Right lobe of liver (tissue), 6 donors: Measurements from ENCODE around the gene SPOP. TPM values are rescaled to one million over a fixed set of nuclear protein-coding genes. Genes with fewer than 3 reads are reported as not detected.

Experiments used
- ATAC-seq, 4 donors: fragments of 200-7000 bp; cut with Tn5 transposase; one replicate each; pipeline ENCODE4 v1.9.1; 2020; ENCODE audit warnings: mild to moderate bottlenecking in 4 of 4, moderate library complexity in 4 of 4
- DNase-seq, 3 donors: peaks; one replicate each; pipeline ENCODE4 v3.0.0-alpha.2; 2020
- H3K27ac ChIP-seq, 3 donors: fragments of 200-600 bp; one replicate each; pipeline ENCODE4 v1.8.0; 2022
- H3K27me3 ChIP-seq, 2 donors: fragments of 200-600 bp; one replicate each; pipeline ENCODE4 v1.8.0; 2022
- H3K36me3 ChIP-seq, 4 donors: fragments of 200-600 bp; sonication (generic) in 1 of 4; one replicate each; pipeline versions ENCODE4 v1.5.1 to v1.8.0; 2017 to 2022; ENCODE audit warnings: control low read depth in 1 of 4
- H3K4me1 ChIP-seq, 4 donors: fragments of 200-600 bp; sonication (generic) in 1 of 4; one replicate each; pipeline versions ENCODE4 v1.5.1 to v1.8.0; 2017 to 2022; ENCODE audit warnings: control low read depth in 1 of 4
- H3K4me3 ChIP-seq, 3 donors: fragments of 200-600 bp; one replicate each; pipeline ENCODE4 v1.8.0; 2022
- H3K9me3 ChIP-seq, 4 donors: fragments of 200-600 bp; sonication (generic) in 1 of 4; one replicate each; pipeline versions ENCODE4 v1.5.1 to v1.8.0; 2017 to 2022; ENCODE audit warnings: control low read depth in 1 of 4
- POLR2A ChIP-seq: fragments of 450-650 bp; IDR thresholded peaks from one replicate; pipeline ENCODE4 v1.6.1; 2017; ENCODE audit warnings: antibody characterized with exemption, mild to moderate bottlenecking
- WGBS: methylation state at CpG from one replicate; pipeline ENCODE4 v1.1.6; 2018; ENCODE audit warnings: low coverage, low lambda C conversion rate; ENCODE audit not compliant: insufficient coverage; ENCODE audit errors: missing lambda C conversion rate; 5-methylcytosine and 5-hydroxymethylcytosine counted together
- intact Hi-C, 2 donors: fragments of 100-400 bp; cut with DNase I; formaldehyde crosslinking; loops; one replicate each; pipeline versions ENCODE4 v1.11.2 to v1.14.1; 2022
- total RNA-seq, 6 experiments: library from RNA; depleted of rRNA in 2 of 6; stranded (reverse); fragments of >200 nt in 2 of 6; fragmentation: NEBNext Ultra II Directional in 3 of 6; extraction: Animal tissue kit (Norgen Biotek cat#: 25700) in 3 of 6; gene quantifications; one replicate each; pipeline versions ENCODE4 v1.1.0 to v1.2.4, GENCODE V29; 2016 to 2023
- TF ChIP-seq, protein P1 (sequence below), 4 donors: fragments of 200-600 bp in 3 of 4; fragments of 450-650 bp in 1 of 4; IDR thresholded peaks; one replicate each; pipeline versions ENCODE4 v1.5.1 to v1.8.0; 2016 to 2022; ENCODE audit warnings: antibody characterized with exemption in 4 of 4, mild to moderate bottlenecking in 2 of 4
- donor health status: DM: no; HTN: yes; CAD: no.
- donor health status: DM: no; HTN: no; CAD: no.
- donor health status: DM: no; HTN: no; CAD: no.
- donor health status: DM: no; HTN: yes; CAD: no.
- donor health status: DM: no; HTN: yes; CAD: no.

SPOP gene
- total RNA-seq, 6 experiments from 2014 or later: 26.9 to 41.0 (median 34.1) TPM

DNA sequence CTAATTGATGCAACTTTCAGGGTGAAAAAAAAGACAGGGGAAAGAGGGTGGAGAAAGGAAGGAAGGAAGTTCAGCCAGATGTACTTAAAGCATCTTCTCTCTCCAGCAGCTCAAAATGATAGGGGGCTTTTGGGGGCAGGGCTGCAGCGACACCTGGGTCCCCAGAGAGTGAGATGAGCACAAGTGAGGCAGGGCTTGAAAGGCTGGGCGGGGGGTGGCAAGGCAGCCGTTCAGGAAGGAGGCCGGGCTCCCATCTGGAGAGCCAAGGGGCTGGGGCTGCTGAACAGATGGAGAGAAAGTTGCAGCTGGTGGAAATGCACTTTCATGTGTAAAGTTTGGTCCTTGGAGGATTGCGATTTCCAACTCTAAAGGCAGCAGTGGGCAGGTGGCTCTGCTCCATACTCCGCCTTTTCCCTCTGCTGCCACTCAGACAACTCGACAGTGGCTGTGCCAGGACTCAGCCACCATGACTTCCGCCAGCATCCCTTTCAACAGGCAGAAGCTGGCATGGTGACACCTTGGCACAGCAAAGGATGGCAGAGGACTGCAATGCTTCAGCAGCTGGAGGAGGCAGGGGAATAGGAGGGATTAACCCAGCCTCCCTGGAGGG is 22.2 kb upstream of the SPOP start:
- WGBS: 58% methylated on average over 5 of the region's 8 CpGs
- H3K4me3 ChIP-seq: no peak overlapping the region
- DNase-seq (no peak), ATAC-seq (no peak)
- intact Hi-C loops: loop anchor here (2.0 to 5.0 kb wide), 2 partner anchors 128 to 129 kb away; no protein-coding TSS in a partner anchor
- TF ChIP-seq, protein P1, sequence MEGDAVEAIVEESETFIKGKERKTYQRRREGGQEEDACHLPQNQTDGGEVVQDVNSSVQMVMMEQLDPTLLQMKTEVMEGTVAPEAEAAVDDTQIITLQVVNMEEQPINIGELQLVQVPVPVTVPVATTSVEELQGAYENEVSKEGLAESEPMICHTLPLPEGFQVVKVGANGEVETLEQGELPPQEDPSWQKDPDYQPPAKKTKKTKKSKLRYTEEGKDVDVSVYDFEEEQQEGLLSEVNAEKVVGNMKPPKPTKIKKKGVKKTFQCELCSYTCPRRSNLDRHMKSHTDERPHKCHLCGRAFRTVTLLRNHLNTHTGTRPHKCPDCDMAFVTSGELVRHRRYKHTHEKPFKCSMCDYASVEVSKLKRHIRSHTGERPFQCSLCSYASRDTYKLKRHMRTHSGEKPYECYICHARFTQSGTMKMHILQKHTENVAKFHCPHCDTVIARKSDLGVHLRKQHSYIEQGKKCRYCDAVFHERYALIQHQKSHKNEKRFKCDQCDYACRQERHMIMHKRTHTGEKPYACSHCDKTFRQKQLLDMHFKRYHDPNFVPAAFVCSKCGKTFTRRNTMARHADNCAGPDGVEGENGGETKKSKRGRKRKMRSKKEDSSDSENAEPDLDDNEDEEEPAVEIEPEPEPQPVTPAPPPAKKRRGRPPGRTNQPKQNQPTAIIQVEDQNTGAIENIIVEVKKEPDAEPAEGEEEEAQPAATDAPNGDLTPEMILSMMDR (IDR thresholded peaks at IDR 0.05): no peak
- TF ChIP-seq POLR2A: no peak
- H3K4me1 ChIP-seq: peaks cover 0 to 11% (median 3%) of the 10 kb centered on the region in 4 donors
- peaks cover 13 to 53% (median 36%) of the 10 kb centered on the region in 4 donors for H3K36me3 ChIP-seq
- no peak overlapping the region for H3K27ac ChIP-seq
- no peaks in the 10 kb centered on the region for H3K27me3 ChIP-seq
- H3K9me3 ChIP-seq: no peaks in the 10 kb centered on the region

DNA sequence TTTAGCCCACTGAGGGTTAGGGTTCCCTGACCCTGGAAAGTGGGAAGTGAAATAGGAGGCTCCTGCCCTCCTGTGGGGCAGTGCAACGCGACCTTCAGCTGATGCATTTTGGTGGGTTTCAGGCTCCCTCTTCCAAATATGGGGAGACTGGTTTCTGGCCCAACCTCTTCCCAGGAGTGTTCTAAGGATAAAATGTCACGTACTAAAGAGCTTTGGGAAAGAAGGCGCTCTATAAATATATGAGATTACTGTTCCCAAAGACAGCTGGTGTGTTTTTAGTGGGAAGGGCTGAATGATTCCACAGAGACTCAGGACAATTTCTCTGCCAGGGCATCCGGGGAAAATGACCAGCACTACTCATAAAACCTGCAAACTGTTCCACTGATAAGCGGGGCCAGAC is 20.1 kb upstream of the SPOP start:
- WGBS: 56% methylated on average over 4 of the region's 6 CpGs
- H3K4me1 ChIP-seq: no peaks in the 10 kb centered on the region
- H3K4me3 ChIP-seq: no peak overlapping the region
- peaks cover 8 to 33% (median 27%) of the 10 kb centered on the region in 4 donors for H3K36me3 ChIP-seq
- DNase-seq (no peak), ATAC-seq (no peak)
- no peaks in the 10 kb centered on the region for H3K27me3 ChIP-seq
- H3K27ac ChIP-seq: no peak overlapping the region
- H3K9me3 ChIP-seq: no peaks in the 10 kb centered on the region
- TF ChIP-seq, protein P1 (IDR thresholded peaks at IDR 0.05): no peak
- TF ChIP-seq POLR2A: no peak
- intact Hi-C loops: loop anchor here (2.0 to 5.0 kb wide), 2 partner anchors 126 to 127 kb away; no protein-coding TSS in a partner anchor

DNA sequence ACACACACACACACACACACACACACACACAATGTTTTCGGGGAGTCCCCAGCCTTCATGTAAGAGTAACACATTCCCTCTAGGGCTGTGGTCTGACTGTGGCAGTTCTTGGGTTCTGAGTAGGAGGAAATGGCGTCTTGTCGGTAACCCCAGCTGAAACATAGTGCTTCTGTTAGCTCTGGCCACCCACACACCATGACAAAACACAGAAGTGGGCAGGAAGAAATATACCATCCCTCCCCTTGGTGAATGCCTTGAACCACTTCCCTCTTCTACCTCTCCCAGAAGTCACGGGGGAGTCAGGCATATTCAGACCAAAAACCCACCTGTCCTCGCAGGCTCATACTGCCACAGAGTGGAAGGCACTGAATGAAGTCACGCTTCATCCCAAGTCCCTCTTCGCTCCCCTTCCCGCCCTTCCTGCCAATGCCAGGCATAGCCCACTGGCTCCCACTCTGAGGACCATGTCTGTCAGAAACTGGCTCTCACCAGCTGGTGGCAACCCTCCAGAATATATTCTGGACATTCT is 18.4 kb upstream of the SPOP start:
- intact Hi-C loops: loop anchor here in 1 of 2 donors (5.0 kb wide), 1 partner anchor 124 kb away; no protein-coding TSS in a partner anchor
- ATAC-seq (peak in 3 of 4 donors; percentile 9 to 39 (median 23)), DNase-seq (no peak)
- TF ChIP-seq, protein P1 (IDR thresholded peaks at IDR 0.05): no peak
- TF ChIP-seq POLR2A: no peak
- H3K9me3 ChIP-seq: no peaks in the 10 kb centered on the region
- 42% methylated on average over 6 of the region's 8 CpGs for WGBS
- peaks cover 0 to 3% of the 10 kb centered on the region in 2 donors for H3K27me3 ChIP-seq
- no peaks in the 10 kb centered on the region for H3K4me1 ChIP-seq
- no peak overlapping the region for H3K27ac ChIP-seq
- no peak overlapping the region for H3K4me3 ChIP-seq
- H3K36me3 ChIP-seq: peaks cover 0 to 16% (median 12%) of the 10 kb centered on the region in 4 donors

DNA sequence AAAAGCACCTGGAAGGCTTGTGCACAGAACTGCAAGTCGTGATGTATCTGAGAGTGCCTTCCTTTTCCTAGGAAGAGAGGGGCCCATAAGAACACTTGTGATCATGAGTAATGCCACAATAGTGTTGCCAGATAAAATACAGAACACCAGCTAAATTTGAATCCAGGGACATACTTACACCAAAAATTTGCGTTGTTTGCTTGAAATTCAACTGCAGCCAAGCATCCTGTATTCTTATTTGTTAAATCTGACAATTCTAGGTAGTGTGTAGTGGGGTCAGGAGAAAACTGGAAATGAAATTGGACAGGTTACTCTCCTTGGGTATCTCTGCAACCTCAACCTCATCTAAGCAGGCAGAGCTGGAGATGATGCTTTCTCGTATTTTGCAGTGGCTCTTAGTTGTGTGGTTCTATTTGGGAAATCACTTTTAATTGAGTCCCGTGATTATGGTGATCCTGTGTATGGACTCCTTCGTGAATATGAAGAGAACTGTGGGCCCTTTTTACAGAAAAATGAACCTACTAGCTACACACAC is 17.9 kb upstream of the SPOP start:
- H3K9me3 ChIP-seq: no peaks in the 10 kb centered on the region
- no peak overlapping the region for H3K4me3 ChIP-seq
- no peak for TF ChIP-seq POLR2A
- TF ChIP-seq, protein P1 (IDR thresholded peaks at IDR 0.05): no peak
- H3K27ac ChIP-seq: no peak overlapping the region
- H3K4me1 ChIP-seq: no peaks in the 10 kb centered on the region
- ATAC-seq (no peak), DNase-seq (no peak)
- peaks cover 0 to 11% (median 7%) of the 10 kb centered on the region in 4 donors for H3K36me3 ChIP-seq
- peaks cover 0 to 3% of the 10 kb centered on the region in 2 donors for H3K27me3 ChIP-seq
- 36% methylated on average over 5 of the region's 5 CpGs for WGBS
- intact Hi-C loops: loop anchor here in 1 of 2 donors (5.0 kb wide), 1 partner anchor 123 kb away; no protein-coding TSS in a partner anchor
